GM12878 (cell line): ENCODE measurements around the gene FBXW7. TPM values are rescaled to one million over a fixed set of nuclear protein-coding genes. Genes with fewer than 3 reads are reported as not detected.

Experiments
- ATAC-seq: fragments of 200-7000 bp; cut with Tn5 transposase; 3 replicates; pipeline ENCODE4 v1.9.1; 2020; ENCODE audit warnings: mild to moderate bottlenecking, moderate library complexity
- BruUV-seq: library from RNA; stranded (reverse); fragments of 400-500 nt; replicated peaks from 2 replicates; lab custom pipeline; 2021; lab: Mats Ljungman, UMichigan
- CTCF ChIA-PET: fragments of 300-600 bp; sonication (Branson Sonifier 250); formaldehyde crosslinking; extraction: SDS; loops from one replicate; lab custom pipeline; 2021; ENCODE audit warnings: inconsistent platforms; lab: Yijun Ruan, JAX
- POLR2A ChIA-PET: fragments of 350-600 bp; formaldehyde crosslinking; extraction: SDS; loops from one replicate; lab custom pipeline; 2021; ENCODE audit warnings: inconsistent platforms; lab: Charles Lee
- RAD21 ChIA-PET: fragments of 300-600 bp; sonication (Branson Sonifier 250); formaldehyde crosslinking; loops from one replicate; lab custom pipeline; 2023; ENCODE audit warnings: antibody characterized with exemption; ENCODE audit not compliant: unreplicated experiment; lab: Charles Lee
- SMC1A ChIA-PET: fragments of 300-600 bp; sonication (Branson Sonifier 250); formaldehyde crosslinking; loops from one replicate; lab custom pipeline; 2023; ENCODE audit not compliant: unreplicated experiment, uncharacterized antibody; lab: Charles Lee
- DNase-seq: peaks from one replicate; pipeline ENCODE4 v3.0.0-alpha.2; 2011; ENCODE audit warnings: low read depth, low spot score
- FAIRE-seq: peaks from 3 replicates; lab custom pipeline; 2011; peaks lifted over from hg19 to GRCh38; lab: Jason Lieb, UNC
- H2AFZ ChIP-seq: 2 replicates; pipeline ENCODE4 v1.6.0; 2011; ENCODE audit warnings: low read depth, low read length, control low read depth; ENCODE audit not compliant: control insufficient read depth
- H3K27ac ChIP-seq: 2 replicates; pipeline ENCODE4 v1.5.1; 2011; ENCODE audit warnings: control low read depth; ENCODE audit not compliant: control insufficient read depth, insufficient read depth
- H3K27me3 ChIP-seq, 2 experiments: replicated peaks in 1 of 2; 2 replicates each; pipeline versions ENCODE4 v1.6.0 to v1.6.1; 2011; ENCODE audit warnings: low read length in 1 of 2; ENCODE audit not compliant: control insufficient read depth in 2 of 2, insufficient read depth in 2 of 2
- H3K36me3 ChIP-seq, 2 experiments: 2 replicates each; pipeline ENCODE4 v1.5.1; 2011; ENCODE audit warnings: low read length in 1 of 2; ENCODE audit not compliant: control insufficient read depth in 2 of 2, insufficient read depth in 2 of 2
- H3K4me1 ChIP-seq: 2 replicates; pipeline ENCODE4 v1.6.1; 2011; ENCODE audit warnings: mild to moderate bottlenecking, low read length, moderate library complexity, mixed read lengths; ENCODE audit not compliant: control insufficient read depth, insufficient read depth
- H3K4me2 ChIP-seq: 2 replicates; pipeline ENCODE4 v1.6.0; 2011; ENCODE audit warnings: control low read depth; ENCODE audit not compliant: control insufficient read depth, insufficient read depth
- H3K4me3 ChIP-seq: fragments of 200-600 bp; sonication (generic); 2 replicates; pipeline ENCODE4 v1.5.1; 2016
- H3K79me2 ChIP-seq: 2 replicates; pipeline ENCODE4 v1.6.0; 2011; ENCODE audit warnings: low read length; ENCODE audit not compliant: control insufficient read depth, insufficient read depth
- H3K9ac ChIP-seq: 2 replicates; pipeline ENCODE4 v1.8.0; 2011; ENCODE audit warnings: low read length, control low read depth, mixed read lengths; ENCODE audit not compliant: control insufficient read depth, insufficient read depth
- H3K9me3 ChIP-seq: replicated peaks from 3 replicates; pipeline ENCODE4 v1.5.1; 2011; ENCODE audit warnings: mild to moderate bottlenecking, low read length; ENCODE audit not compliant: control insufficient read depth, insufficient read depth
- H4K20me1 ChIP-seq: 2 replicates; pipeline ENCODE4 v1.6.0; 2011; ENCODE audit not compliant: control insufficient read depth, insufficient read depth
- ASH2L ChIP-seq: fragments of 300-600, 200-600 bp; sonication (generic); IDR thresholded peaks from 2 replicates; pipeline ENCODE4 v1.6.1; 2017; ENCODE audit warnings: low read depth, mild to moderate bottlenecking, borderline replicate concordance
- BMI1 ChIP-seq: fragments of 450-650 bp; IDR thresholded peaks from 2 replicates; pipeline ENCODE4 v1.6.1; 2016; ENCODE audit warnings: mild to moderate bottlenecking, moderate library complexity, borderline replicate concordance
- CBX3 ChIP-seq: fragments of 200-600 bp; sonication (generic); IDR thresholded peaks from 2 replicates; pipeline ENCODE4 v1.6.1; 2016; ENCODE audit warnings: low read depth, borderline replicate concordance
- CREB1 ChIP-seq: IDR thresholded peaks from 2 replicates; pipeline ENCODE4 v1.6.1; 2012; ENCODE audit warnings: low read depth, mild to moderate bottlenecking, inconsistent platforms
- EGR1 ChIP-seq, 2 experiments: IDR thresholded peaks; 1 replicate in 1 of 2; 2 replicates in 1 of 2; pipeline ENCODE4 v1.6.1; 2011 to 2012; ENCODE audit warnings: low read depth in 2 of 2, low read length in 2 of 2, borderline replicate concordance in 1 of 2, mild to moderate bottlenecking in 1 of 2, moderate library complexity in 1 of 2
- KLF5 ChIP-seq: fragments of 450-650 bp; IDR thresholded peaks from 2 replicates; pipeline ENCODE4 v1.6.1; 2014; ENCODE audit warnings: mild to moderate bottlenecking; ENCODE audit not compliant: partially characterized antibody
- NFIC ChIP-seq: IDR thresholded peaks from 2 replicates; pipeline ENCODE4 v1.6.1; 2012; ENCODE audit warnings: low read depth, mild to moderate bottlenecking, inconsistent platforms, low read length, moderate library complexity
- NFXL1 ChIP-seq: fragments of 450-650 bp; IDR thresholded peaks from 2 replicates; pipeline ENCODE4 v1.6.1; 2017; ENCODE audit warnings: antibody characterized with exemption, mild to moderate bottlenecking, borderline replicate concordance
- POU2F2 ChIP-seq: IDR thresholded peaks from 3 replicates; pipeline ENCODE4 v1.6.1; 2011; ENCODE audit warnings: low read depth, mild to moderate bottlenecking, low read length, borderline replicate concordance
- RCOR1 ChIP-seq: conservative IDR thresholded peaks from 2 replicates; pipeline ENCODE4 v1.6.1; 2012; ENCODE audit warnings: low read depth, low read length, improper control_type of control experiment
- SMC3 ChIP-seq: IDR thresholded peaks from 2 replicates; pipeline ENCODE4 v1.6.1; 2011; ENCODE audit warnings: low read length, improper control_type of control experiment, borderline replicate concordance
- TARDBP ChIP-seq: IDR thresholded peaks from 2 replicates; pipeline ENCODE4 v1.6.1; 2016; ENCODE audit warnings: borderline replicate concordance
- WGBS: methylation state at CpG from one replicate; pipeline ENCODE4 v1.1.6; 2016; ENCODE audit warnings: low lambda C conversion rate; ENCODE audit not compliant: insufficient replicate concordance, insufficient coverage; ENCODE audit errors: missing lambda C conversion rate; 5-methylcytosine and 5-hydroxymethylcytosine counted together
- in situ Hi-C: fragments of 300-500 bp; cut with MboI; formaldehyde crosslinking; loops from 9 replicates; pipeline ENCODE4 v1.14.3; 2018; ENCODE audit warnings: mixed read lengths
- intact Hi-C: fragments of 100-400 bp; cut with micrococcal nuclease; formaldehyde crosslinking; loops from one replicate; pipeline ENCODE4 v1.14.2; 2022; ENCODE audit not compliant: unreplicated experiment
- polyA plus RNA-seq, 11 experiments: library from polyadenylated mRNA; depleted of rRNA in 4 of 11; unstranded in 6 of 11; stranded (reverse) in 5 of 11; fragments of >200 nt; fragmentation: Nextera tagmentation in 4 of 11; fragmentation: Illumina TruSeq in 1 of 11; extraction: Ambion mirVana in 4 of 11; extraction: Trizol in 1 of 11; gene quantifications; 1 replicate in 1 of 11; 2 replicates in 10 of 11; pipeline versions ENCODE4 v1.2.1 to v1.2.3, GENCODE V29; 2011 to 2016; ENCODE audit warnings: inconsistent platforms in 2 of 11, missing spikeins in 2 of 11, low read depth in 1 of 11
- total RNA-seq, 4 experiments: library from RNA; depleted of rRNA in 3 of 4; stranded (reverse); fragments of >200 nt in 3 of 4; fragmentation: Illumina TruSeq in 1 of 4; extraction: Trizol in 1 of 4; gene quantifications; 2 replicates each; pipeline versions ENCODE4 v1.2.1 to v1.2.3, GENCODE V29; 2013 to 2021
- TF ChIP-seq, protein P1 (sequence below): fragments of 450-650 bp; IDR thresholded peaks from 2 replicates; pipeline ENCODE4 v1.6.1; 2016; ENCODE audit warnings: mild to moderate bottlenecking, moderate library complexity, borderline replicate concordance
- TF ChIP-seq, protein P2 (sequence below): IDR thresholded peaks from 2 replicates; pipeline ENCODE4 v1.6.1; 2012; ENCODE audit warnings: improper control_type of control experiment, low read depth, low read length; ENCODE audit not compliant: insufficient replicate concordance

FBXW7 gene
- total and polyA plus RNA-seq, 10 of the 15 experiments (the other 5 are each of a cell fraction or from before 2014, with no cell fraction given): 35.8 to 118 (median 47.2) TPM

DNA sequence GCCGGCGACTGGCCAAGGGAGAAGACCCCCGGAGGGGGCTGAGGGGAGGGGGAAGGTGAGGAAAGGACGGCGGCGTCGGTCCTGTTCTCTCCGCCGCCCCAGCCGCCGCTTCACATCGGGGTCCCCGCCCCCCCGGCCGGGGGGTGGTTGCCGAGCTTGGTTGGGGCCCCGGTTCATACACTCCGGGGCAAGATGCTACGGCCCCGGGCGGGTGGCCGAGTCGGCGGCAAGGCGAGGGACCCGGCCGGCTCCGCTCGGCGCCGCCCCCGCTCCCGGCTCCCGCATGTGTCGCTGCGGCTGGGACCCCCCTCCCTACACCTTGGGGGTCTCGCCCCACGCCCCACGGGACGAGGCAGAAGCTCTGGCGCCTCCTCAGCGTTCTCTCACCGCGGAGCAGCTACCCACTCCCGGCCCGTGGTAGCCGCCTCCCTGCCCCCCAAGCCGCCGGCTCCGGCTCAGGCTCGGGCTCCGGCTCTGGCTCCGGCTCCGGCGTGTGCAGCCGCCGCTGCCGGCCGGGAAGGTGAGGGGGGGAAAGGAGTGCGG is 461 bp downstream of the FBXW7 start:
- peak overlapping the region; percentile 86 for H3K27ac ChIP-seq
- WGBS: 0% methylated on average over 38 of the region's 60 CpGs
- no peak for DNase-seq
- BruUV-seq: no TSS peak
- ChIA-PET POLR2A (interaction anchor here (1.0 to 11.2 kb wide), 12 partner anchors 8 to 108 kb away, joined by 3 to 228 read pairs (median 9); no protein-coding TSS in a partner anchor), SMC1A (interaction anchor here (1.1 to 12.6 kb wide), 10 partner anchors 9 to 104 kb away, joined by 3 to 231 read pairs (median 34); no protein-coding TSS in a partner anchor), CTCF (interaction anchor here (1.1 to 11.6 kb wide), 9 partner anchors 11 to 126 kb away, joined by 3 to 146 read pairs (median 5); no protein-coding TSS in a partner anchor), RAD21 (interaction anchor here (1.0 to 11.7 kb wide), 12 partner anchors 9 to 200 kb away, joined by 3 to 224 read pairs (median 12); no protein-coding TSS in a partner anchor)
- in situ Hi-C loops (no loop called here), intact Hi-C loops (loop anchor here (5.0 kb wide), 1 partner anchor 78 kb away; no protein-coding TSS in a partner anchor)
- peaks cover 6% of the 10 kb centered on the region; the same call in 1 of the 3 replicates for H3K9me3 ChIP-seq
- H2AFZ ChIP-seq: peak overlapping the region; percentile 30; the same call in 1 of the 2 replicates
- H3K4me3 ChIP-seq: peak overlapping the region; percentile 92
- H3K27me3 ChIP-seq: no peaks in the 10 kb centered on the region
- H3K4me1 ChIP-seq: peaks cover 23% of the 10 kb centered on the region
- peak overlapping the region; percentile 90 for H3K9ac ChIP-seq
- no peaks in the 10 kb centered on the region for H4K20me1 ChIP-seq
- H3K4me2 ChIP-seq: no peak overlapping the region; the same call in 1 of the 2 replicates
- H3K79me2 ChIP-seq: peaks cover 96% of the 10 kb centered on the region
- H3K36me3 ChIP-seq: no peaks in the 10 kb centered on the region; a peak in 1 of 4 replicates
- no peak for FAIRE-seq
- ATAC-seq: peak; percentile 4
- TF ChIP-seq, protein P1, sequence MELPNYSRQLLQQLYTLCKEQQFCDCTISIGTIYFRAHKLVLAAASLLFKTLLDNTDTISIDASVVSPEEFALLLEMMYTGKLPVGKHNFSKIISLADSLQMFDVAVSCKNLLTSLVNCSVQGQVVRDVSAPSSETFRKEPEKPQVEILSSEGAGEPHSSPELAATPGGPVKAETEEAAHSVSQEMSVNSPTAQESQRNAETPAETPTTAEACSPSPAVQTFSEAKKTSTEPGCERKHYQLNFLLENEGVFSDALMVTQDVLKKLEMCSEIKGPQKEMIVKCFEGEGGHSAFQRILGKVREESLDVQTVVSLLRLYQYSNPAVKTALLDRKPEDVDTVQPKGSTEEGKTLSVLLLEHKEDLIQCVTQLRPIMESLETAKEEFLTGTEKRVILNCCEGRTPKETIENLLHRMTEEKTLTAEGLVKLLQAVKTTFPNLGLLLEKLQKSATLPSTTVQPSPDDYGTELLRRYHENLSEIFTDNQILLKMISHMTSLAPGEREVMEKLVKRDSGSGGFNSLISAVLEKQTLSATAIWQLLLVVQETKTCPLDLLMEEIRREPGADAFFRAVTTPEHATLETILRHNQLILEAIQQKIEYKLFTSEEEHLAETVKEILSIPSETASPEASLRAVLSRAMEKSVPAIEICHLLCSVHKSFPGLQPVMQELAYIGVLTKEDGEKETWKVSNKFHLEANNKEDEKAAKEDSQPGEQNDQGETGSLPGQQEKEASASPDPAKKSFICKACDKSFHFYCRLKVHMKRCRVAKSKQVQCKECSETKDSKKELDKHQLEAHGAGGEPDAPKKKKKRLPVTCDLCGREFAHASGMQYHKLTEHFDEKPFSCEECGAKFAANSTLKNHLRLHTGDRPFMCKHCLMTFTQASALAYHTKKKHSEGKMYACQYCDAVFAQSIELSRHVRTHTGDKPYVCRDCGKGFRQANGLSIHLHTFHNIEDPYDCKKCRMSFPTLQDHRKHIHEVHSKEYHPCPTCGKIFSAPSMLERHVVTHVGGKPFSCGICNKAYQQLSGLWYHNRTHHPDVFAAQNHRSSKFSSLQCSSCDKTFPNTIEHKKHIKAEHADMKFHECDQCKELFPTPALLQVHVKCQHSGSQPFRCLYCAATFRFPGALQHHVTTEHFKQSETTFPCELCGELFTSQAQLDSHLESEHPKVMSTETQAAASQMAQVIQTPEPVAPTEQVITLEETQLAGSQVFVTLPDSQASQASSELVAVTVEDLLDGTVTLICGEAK: no peak
- TF ChIP-seq KLF5 (no peak), CBX3 (no peak), ASH2L (no peak), SMC3 (no peak), RCOR1 (no peak), BMI1 (no peak), POU2F2 (no peak), CREB1 (no peak), NFIC (no peak), NFXL1 (no peak), EGR1 (IDR thresholded peaks at IDR 0.05; ENCODE audit: borderline replicate concordance in 1 of 2, low read depth in 2 of 2, low read length in 2 of 2) (no peak; a peak in 1 of 3 replicates), TARDBP (no peak)
- TF ChIP-seq, protein P2, sequence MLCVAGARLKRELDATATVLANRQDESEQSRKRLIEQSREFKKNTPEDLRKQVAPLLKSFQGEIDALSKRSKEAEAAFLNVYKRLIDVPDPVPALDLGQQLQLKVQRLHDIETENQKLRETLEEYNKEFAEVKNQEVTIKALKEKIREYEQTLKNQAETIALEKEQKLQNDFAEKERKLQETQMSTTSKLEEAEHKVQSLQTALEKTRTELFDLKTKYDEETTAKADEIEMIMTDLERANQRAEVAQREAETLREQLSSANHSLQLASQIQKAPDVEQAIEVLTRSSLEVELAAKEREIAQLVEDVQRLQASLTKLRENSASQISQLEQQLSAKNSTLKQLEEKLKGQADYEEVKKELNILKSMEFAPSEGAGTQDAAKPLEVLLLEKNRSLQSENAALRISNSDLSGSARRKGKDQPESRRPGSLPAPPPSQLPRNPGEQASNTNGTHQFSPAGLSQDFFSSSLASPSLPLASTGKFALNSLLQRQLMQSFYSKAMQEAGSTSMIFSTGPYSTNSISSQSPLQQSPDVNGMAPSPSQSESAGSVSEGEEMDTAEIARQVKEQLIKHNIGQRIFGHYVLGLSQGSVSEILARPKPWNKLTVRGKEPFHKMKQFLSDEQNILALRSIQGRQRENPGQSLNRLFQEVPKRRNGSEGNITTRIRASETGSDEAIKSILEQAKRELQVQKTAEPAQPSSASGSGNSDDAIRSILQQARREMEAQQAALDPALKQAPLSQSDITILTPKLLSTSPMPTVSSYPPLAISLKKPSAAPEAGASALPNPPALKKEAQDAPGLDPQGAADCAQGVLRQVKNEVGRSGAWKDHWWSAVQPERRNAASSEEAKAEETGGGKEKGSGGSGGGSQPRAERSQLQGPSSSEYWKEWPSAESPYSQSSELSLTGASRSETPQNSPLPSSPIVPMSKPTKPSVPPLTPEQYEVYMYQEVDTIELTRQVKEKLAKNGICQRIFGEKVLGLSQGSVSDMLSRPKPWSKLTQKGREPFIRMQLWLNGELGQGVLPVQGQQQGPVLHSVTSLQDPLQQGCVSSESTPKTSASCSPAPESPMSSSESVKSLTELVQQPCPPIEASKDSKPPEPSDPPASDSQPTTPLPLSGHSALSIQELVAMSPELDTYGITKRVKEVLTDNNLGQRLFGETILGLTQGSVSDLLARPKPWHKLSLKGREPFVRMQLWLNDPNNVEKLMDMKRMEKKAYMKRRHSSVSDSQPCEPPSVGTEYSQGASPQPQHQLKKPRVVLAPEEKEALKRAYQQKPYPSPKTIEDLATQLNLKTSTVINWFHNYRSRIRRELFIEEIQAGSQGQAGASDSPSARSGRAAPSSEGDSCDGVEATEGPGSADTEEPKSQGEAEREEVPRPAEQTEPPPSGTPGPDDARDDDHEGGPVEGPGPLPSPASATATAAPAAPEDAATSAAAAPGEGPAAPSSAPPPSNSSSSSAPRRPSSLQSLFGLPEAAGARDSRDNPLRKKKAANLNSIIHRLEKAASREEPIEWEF: no peak
